BJ (cell line): ENCODE results near the gene PDCD1. TPM values are rescaled to one million over a fixed set of nuclear protein-coding genes. Genes with fewer than 3 reads are reported as not detected.

Experiments used
- CTCF ChIA-PET: fragments of 350-600 bp; formaldehyde crosslinking; extraction: SDS; loops from one replicate; lab custom pipeline; 2021; ENCODE audit warnings: antibody characterized with exemption, inconsistent platforms; lab: Yijun Ruan, JAX
- POLR2A ChIA-PET: fragments of 300-600 bp; sonication (Branson Sonifier 250); formaldehyde crosslinking; extraction: SDS; loops from one replicate; lab custom pipeline; 2021; ENCODE audit warnings: antibody characterized with exemption; lab: Charles Lee
- DNase-seq: peaks from one replicate; pipeline ENCODE4 v3.0.0-alpha.2; 2011; ENCODE audit warnings: low read depth
- H3K27me3 ChIP-seq: 2 replicates; pipeline ENCODE4 v1.6.0; 2011; ENCODE audit warnings: low read length; ENCODE audit not compliant: control insufficient read depth, insufficient read depth
- H3K36me3 ChIP-seq: 2 replicates; pipeline ENCODE4 v1.5.1; 2011; ENCODE audit warnings: low read length; ENCODE audit not compliant: control insufficient read depth, insufficient read depth
- H3K4me3 ChIP-seq: 2 replicates; pipeline ENCODE4 v1.5.1; 2011; ENCODE audit warnings: low read depth, mild to moderate bottlenecking, control low read depth, low read length
- polyA plus RNA-seq: library from polyadenylated mRNA; depleted of rRNA; stranded (reverse); fragments of >200 nt; gene quantifications from 2 replicates; pipeline ENCODE4 v1.2.3, GENCODE V29; 2011
- TF ChIP-seq, protein P1 (sequence below): IDR thresholded peaks from 2 replicates; pipeline ENCODE4 v1.5.1; 2011; ENCODE audit warnings: low read depth, mild to moderate bottlenecking, control low read depth, inconsistent platforms, low read length, moderate library complexity; ENCODE audit not compliant: insufficient read depth

The PDCD1 gene
- polyA plus RNA-seq, 1 experiment: not detected

DNA sequence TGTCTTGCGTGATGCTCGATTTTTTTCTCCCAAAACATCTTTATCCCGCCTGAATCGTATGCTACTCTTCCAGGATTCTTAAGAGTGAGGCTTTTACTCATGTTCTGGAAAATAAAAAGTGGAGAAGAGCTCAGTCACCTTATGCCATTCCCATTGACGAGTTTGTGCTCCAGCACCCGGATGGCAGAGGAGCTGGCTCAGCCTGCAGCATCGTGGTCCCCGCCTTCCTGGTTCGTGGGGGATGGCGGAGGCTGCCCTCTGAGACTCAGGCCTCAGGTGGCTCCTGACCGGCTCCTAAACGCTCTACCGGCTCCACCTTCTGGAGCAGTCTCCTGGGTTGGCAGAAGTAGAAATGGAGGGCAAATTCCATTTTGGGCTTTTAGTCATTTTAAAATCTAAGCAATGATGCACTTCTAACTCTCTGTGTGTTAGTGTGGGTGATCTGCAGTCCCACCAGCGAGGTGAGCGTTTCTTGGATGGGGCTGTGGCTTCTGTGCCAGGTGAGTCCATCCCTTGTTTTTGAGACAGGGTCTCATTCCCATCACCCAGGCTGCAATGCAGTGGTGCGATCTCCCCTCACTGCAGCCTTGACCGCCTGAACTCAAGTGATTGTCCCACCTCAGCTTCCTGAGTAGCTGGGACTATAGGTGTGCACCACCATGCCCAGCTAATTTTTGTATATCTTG lies 38.7 kb upstream of the PDCD1 start:
- Histone ChIP-seq H3K4me3 (no peak overlapping the region), H3K27me3 (no peaks in the 10 kb centered on the region; the same call in 1 of the 2 replicates), H3K36me3 (no peaks in the 10 kb centered on the region)
- no peak for DNase-seq
- POLR2A ChIA-PET: no interaction called here
- CTCF ChIA-PET: interaction anchor here (0.6 kb wide), 1 partner anchor 128 kb away, joined by 3 read pairs; no protein-coding TSS in a partner anchor
- TF ChIP-seq, protein P1, sequence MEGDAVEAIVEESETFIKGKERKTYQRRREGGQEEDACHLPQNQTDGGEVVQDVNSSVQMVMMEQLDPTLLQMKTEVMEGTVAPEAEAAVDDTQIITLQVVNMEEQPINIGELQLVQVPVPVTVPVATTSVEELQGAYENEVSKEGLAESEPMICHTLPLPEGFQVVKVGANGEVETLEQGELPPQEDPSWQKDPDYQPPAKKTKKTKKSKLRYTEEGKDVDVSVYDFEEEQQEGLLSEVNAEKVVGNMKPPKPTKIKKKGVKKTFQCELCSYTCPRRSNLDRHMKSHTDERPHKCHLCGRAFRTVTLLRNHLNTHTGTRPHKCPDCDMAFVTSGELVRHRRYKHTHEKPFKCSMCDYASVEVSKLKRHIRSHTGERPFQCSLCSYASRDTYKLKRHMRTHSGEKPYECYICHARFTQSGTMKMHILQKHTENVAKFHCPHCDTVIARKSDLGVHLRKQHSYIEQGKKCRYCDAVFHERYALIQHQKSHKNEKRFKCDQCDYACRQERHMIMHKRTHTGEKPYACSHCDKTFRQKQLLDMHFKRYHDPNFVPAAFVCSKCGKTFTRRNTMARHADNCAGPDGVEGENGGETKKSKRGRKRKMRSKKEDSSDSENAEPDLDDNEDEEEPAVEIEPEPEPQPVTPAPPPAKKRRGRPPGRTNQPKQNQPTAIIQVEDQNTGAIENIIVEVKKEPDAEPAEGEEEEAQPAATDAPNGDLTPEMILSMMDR: no peak

DNA sequence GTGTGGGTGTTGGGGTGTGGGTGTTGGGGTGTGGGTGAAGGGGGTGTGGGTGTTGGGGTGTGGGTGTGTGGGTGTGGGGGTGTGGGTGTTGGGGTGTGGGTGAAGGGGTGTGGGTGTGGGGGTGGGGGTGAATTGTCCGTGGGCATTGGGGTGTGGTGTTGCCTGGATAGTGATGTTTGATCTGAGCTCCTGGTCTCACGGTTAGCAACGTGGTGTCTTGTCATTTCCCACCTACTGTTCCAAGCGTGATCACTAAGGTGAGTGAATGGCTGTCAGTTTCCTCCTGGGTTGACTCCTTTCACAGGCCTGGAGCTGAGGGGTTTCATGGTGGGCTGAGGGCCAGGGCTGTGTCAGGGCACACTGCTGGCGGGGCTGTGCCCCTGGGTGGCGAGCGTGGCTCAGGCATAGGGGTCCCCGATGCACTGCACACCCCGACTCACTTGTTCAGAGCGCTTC lies 38.1 kb upstream of the PDCD1 start:
- ChIA-PET POLR2A (no interaction called here), CTCF (interaction anchor here (0.6 kb wide), 1 partner anchor 128 kb away, joined by 3 read pairs; no protein-coding TSS in a partner anchor)
- TF ChIP-seq, protein P1: no peak
- DNase-seq: no peak
- Histone ChIP-seq H3K36me3 (no peaks in the 10 kb centered on the region), H3K27me3 (no peaks in the 10 kb centered on the region; the same call in 1 of the 2 replicates), H3K4me3 (no peak overlapping the region)

DNA sequence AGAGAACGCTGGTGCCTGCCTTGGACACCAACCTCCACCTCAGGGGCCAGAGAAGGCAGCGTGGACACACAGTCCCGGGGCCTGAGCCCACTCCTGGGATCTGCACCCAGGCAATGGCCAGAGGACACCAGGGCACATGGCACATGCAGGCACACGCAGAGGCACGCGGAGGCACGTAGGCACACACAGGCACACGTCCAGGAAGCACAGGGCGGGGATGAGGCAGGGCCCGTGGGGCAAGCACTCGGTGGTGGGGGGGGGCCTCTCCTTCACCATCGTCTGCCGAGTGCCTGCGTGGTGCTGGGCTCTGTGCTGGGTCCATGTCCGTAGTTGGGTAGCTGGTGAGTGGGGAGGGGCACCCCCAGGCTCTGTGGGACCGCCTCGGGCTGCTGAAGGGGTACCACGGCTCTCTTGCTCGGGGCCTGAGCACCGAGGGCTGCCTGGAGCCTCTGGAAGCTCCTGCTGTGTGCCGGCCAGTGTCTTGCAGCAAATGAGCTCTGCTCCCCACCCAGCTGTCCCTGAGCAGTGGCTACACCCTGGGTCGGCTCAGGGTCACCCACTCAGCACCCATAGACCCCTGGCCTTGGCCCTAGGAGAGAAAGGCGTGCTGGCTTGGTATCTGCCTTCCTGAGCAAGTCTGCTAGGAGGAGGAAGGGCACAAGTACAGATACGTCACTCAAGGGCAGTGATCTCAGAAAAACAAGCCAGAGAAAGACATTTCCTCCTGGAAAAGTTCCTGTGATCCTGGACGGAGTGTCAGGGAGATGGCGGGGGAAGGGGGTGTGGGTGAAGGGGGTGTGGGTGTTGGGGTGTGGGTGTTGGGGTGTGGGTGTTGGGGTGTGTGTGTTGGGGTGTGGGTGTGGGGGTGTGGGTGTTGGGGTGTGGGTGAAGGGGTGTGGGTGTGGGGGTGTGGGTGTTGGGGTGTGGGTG lies 37.3 kb upstream of the PDCD1 start:
- DNase-seq: no peak
- TF ChIP-seq, protein P1: no peak
- Histone ChIP-seq H3K4me3 (no peak overlapping the region), H3K36me3 (no peaks in the 10 kb centered on the region), H3K27me3 (no peaks in the 10 kb centered on the region; the same call in 1 of the 2 replicates)
- POLR2A ChIA-PET: no interaction called here
- CTCF ChIA-PET: no interaction called here

DNA sequence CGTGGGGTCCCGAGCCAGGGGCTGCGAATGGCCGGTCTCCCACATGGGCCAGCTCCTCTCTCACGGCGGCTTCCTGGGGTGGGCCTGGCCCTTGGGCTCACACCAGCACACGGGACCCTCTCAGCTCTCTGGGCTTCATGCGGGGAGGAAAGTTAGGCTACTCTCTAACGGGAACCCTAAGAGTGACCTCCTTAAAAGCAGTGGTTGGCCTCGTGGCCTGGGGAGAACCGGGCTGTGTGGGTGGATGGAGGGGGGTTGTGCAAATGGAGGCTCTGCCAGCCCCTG lies 36.7 kb upstream of the PDCD1 start:
- Histone ChIP-seq H3K27me3 (no peaks in the 10 kb centered on the region; the same call in 1 of the 2 replicates), H3K36me3 (no peaks in the 10 kb centered on the region), H3K4me3 (no peak overlapping the region)
- TF ChIP-seq, protein P1: no peak
- CTCF ChIA-PET: no interaction called here
- no peak for DNase-seq
- POLR2A ChIA-PET: no interaction called here
